HepG2 (cell line): Measurements from ENCODE around the gene PCYT2.

Experiments used
- ARHGAP35 ChIP-seq: sonication (generic); formaldehyde crosslinking; IDR thresholded peaks from 2 replicates; pipeline ENCODE4 v1.9.0; 2022; ENCODE audit warnings: mild to moderate bottlenecking, inconsistent platforms, moderate library complexity, missing genetic modification reagents, borderline replicate concordance
- BRCA1 ChIP-seq: sonication (generic); formaldehyde crosslinking; IDR thresholded peaks from 2 replicates; pipeline ENCODE4 v1.4.0; 2020; ENCODE audit warnings: missing genetic modification reagents
- EHMT2 ChIP-seq: fragments of 200-600 bp; sonication (generic); IDR thresholded peaks from 2 replicates; pipeline ENCODE4 v1.7.0; 2017; ENCODE audit warnings: antibody characterized with exemption, low read depth, low read length, borderline replicate concordance
- IKZF1 ChIP-seq: fragments of 450-650 bp; IDR thresholded peaks from 2 replicates; pipeline ENCODE4 v1.7.1; 2016
- KAT7 ChIP-seq: IDR thresholded peaks from 2 replicates; pipeline ENCODE4 v1.6.1; 2018; ENCODE audit warnings: borderline replicate concordance, missing compliant biosample characterization
- KLF6 ChIP-seq: IDR thresholded peaks from 2 replicates; pipeline ENCODE4 v1.8.0; 2016; ENCODE audit warnings: missing biosample characterization, missing genetic modification reagents
- MAFK ChIP-seq, 2 experiments: IDR thresholded peaks in 1 of 2; conservative IDR thresholded peaks in 1 of 2; 2 replicates each; pipeline ENCODE4 v1.6.1; 2011; ENCODE audit warnings: improper control_type of control experiment in 2 of 2, low read length in 2 of 2
- ZNF138 ChIP-seq: sonication (generic); formaldehyde crosslinking; IDR thresholded peaks from 2 replicates; pipeline ENCODE4 v1.5.0; 2020; ENCODE audit warnings: mild to moderate bottlenecking, low read depth, missing genetic modification reagents
- TF ChIP-seq, protein P1 (sequence below): sonication (generic); formaldehyde crosslinking; IDR thresholded peaks from 2 replicates; pipeline ENCODE4 v1.4.0; 2020; ENCODE audit warnings: missing genetic modification reagents
- TF ChIP-seq, protein P2 (sequence below): sonication (generic); formaldehyde crosslinking; IDR thresholded peaks from 2 replicates; pipeline ENCODE4 v1.5.0; 2020; ENCODE audit warnings: mild to moderate bottlenecking, missing genetic modification reagents, moderate library complexity
- TF ChIP-seq, protein P3 (sequence below): sonication (generic); formaldehyde crosslinking; IDR thresholded peaks from 2 replicates; pipeline ENCODE4 v1.4.0; 2020; ENCODE audit warnings: missing genetic modification reagents
- TF ChIP-seq, protein P4 (sequence below): sonication (generic); formaldehyde crosslinking; IDR thresholded peaks from 2 replicates; pipeline ENCODE4 v1.5.0; 2020; ENCODE audit warnings: missing genetic modification reagents
- TF ChIP-seq, protein P5 (sequence below): sonication (generic); formaldehyde crosslinking; IDR thresholded peaks from 2 replicates; pipeline ENCODE4 v1.9.0; 2021; ENCODE audit warnings: missing genetic modification reagents, borderline replicate concordance

DNA sequence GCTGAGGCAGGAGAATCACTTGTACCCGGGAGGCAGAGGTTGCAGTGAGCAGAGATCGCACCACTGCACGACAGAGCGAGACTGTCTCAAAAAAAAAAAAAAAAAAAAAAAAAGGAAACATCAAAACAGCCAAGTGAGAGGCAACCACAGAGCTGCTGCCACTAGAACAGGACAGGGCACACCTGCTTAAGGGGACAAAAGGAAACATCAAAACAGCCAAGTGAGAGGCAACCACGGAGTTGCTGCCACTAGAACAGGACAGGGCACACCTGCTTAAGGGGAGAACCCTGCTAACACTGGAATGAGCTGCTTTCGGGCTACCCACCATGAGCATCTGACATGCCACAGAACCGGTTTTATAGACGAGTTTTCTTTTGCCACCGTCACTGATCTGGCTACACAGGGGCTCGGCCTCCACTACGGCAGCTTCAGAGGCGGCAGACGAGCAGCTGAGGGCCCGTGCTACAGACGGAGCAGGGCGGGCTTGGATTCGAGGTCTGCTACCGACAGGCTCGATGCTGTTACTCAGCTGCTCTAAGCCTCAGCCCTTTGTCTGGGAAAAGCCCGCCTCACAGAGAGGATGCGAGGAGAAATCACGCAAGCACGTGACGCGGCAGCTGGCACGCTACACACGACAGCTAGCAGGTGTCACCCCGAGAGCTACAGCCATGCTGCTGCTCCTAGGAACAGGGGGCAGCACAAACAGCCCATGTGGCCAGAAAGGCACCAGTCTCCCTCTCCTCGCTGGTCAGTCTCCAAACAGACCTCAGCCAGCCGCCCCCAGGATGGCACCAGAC lies 52.8 kb downstream of the PCYT2 start:
- TF ChIP-seq KAT7 (no peak), EHMT2 (no peak), MAFK (conservative IDR thresholded peaks at IDR 0.05 in 1 of 2, IDR thresholded peaks at IDR 0.05 in 1 of 2; ENCODE audit: low read length in 2 of 2) (no peak), BRCA1 (CRISPR knock-in tag) (no peak), IKZF1 (no peak), ARHGAP35 (no peak), KLF6 (CRISPR knock-in tag) (no peak), ZNF138 (CRISPR knock-in tag) (no peak)
- TF ChIP-seq, protein P1, sequence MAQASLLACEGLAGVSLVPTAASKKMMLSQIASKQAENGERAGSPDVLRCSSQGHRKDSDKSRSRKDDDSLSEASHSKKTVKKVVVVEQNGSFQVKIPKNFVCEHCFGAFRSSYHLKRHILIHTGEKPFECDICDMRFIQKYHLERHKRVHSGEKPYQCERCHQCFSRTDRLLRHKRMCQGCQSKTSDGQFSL (CRISPR knock-in tag): no peak
- TF ChIP-seq, protein P2, sequence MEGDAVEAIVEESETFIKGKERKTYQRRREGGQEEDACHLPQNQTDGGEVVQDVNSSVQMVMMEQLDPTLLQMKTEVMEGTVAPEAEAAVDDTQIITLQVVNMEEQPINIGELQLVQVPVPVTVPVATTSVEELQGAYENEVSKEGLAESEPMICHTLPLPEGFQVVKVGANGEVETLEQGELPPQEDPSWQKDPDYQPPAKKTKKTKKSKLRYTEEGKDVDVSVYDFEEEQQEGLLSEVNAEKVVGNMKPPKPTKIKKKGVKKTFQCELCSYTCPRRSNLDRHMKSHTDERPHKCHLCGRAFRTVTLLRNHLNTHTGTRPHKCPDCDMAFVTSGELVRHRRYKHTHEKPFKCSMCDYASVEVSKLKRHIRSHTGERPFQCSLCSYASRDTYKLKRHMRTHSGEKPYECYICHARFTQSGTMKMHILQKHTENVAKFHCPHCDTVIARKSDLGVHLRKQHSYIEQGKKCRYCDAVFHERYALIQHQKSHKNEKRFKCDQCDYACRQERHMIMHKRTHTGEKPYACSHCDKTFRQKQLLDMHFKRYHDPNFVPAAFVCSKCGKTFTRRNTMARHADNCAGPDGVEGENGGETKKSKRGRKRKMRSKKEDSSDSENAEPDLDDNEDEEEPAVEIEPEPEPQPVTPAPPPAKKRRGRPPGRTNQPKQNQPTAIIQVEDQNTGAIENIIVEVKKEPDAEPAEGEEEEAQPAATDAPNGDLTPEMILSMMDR (CRISPR knock-in tag): no peak
- TF ChIP-seq, protein P3, sequence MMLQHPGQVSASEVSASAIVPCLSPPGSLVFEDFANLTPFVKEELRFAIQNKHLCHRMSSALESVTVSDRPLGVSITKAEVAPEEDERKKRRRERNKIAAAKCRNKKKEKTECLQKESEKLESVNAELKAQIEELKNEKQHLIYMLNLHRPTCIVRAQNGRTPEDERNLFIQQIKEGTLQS (CRISPR knock-in tag): no peak
- TF ChIP-seq, protein P4, sequence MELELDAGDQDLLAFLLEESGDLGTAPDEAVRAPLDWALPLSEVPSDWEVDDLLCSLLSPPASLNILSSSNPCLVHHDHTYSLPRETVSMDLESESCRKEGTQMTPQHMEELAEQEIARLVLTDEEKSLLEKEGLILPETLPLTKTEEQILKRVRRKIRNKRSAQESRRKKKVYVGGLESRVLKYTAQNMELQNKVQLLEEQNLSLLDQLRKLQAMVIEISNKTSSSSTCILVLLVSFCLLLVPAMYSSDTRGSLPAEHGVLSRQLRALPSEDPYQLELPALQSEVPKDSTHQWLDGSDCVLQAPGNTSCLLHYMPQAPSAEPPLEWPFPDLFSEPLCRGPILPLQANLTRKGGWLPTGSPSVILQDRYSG (CRISPR knock-in tag): no peak
- TF ChIP-seq, protein P5, sequence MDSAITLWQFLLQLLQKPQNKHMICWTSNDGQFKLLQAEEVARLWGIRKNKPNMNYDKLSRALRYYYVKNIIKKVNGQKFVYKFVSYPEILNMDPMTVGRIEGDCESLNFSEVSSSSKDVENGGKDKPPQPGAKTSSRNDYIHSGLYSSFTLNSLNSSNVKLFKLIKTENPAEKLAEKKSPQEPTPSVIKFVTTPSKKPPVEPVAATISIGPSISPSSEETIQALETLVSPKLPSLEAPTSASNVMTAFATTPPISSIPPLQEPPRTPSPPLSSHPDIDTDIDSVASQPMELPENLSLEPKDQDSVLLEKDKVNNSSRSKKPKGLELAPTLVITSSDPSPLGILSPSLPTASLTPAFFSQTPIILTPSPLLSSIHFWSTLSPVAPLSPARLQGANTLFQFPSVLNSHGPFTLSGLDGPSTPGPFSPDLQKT (CRISPR knock-in tag): no peak
